ENCODE measurements around the gene TRAF7. TPM values are rescaled to one million over a fixed set of nuclear protein-coding genes. Genes with fewer than 3 reads are reported as not detected.

TRAF7 gene
- total RNA-seq, 2 experiments from 2014 or later, result 77.1 to 80.3 TPM

DNA sequence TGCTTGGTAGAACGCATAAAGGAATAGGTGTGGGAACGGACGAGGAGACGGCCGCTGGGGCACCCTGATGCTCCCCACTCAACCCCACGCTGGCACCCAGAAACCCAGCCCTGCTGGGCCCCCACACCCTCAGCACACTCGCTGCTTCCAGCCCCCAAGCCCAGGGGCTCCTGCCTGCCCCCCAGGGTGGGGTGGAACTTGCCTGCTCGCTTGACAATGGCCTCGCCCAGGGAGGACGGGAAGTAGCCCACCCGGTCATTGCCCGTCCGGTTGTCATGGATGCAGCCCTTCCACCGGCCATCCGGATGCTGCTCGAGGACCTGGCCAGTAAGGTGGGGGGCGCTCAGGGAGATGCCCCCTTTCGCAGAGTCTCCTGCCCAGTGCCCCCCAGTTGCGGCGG lies 30.9 kb downstream of the TRAF7 start:
- ChIA-PET CTCF (no interaction called here), POLR2A (no interaction called here)
- Mint-ChIP-seq H3K36me3 (no peaks in the 10 kb centered on the region), H3K4me1 (ENCODE audit: low read depth) (no peaks in the 10 kb centered on the region), H3K4me3 (no peak overlapping the region), H3K27me3 (no peaks in the 10 kb centered on the region), H3K27ac (no peak overlapping the region), H3K9me3 (no peaks in the 10 kb centered on the region)
- no peak for DNase-seq
- intact Hi-C loops (cut with micrococcal nuclease), result no loop called here

DNA sequence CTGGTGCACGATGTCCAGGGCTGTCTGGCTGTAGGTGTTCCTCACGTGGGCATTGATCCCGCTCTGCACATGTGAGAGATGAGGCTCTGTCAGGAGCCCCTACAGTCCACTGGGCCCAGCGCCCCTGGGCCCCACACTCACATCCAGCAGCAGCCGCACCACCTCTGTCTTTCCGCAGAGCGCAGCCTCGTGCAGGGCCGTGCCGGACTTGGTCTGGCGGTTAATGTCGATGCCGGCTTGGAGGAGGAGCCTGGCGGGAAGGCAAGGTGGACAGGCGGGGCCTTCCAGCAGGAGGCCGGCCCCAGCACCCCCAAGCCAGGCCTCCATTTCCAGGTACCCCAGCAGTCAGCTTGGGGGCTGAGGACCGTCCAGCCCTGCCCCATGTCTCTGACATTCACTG lies 31.6 kb downstream of the TRAF7 start:
- no peak overlapping the region for H3K27ac Mint-ChIP-seq
- ChIA-PET POLR2A (no interaction called here), CTCF (no interaction called here)
- H3K4me1 Mint-ChIP-seq (ENCODE audit: low read depth), result no peaks in the 10 kb centered on the region
- no peaks in the 10 kb centered on the region for H3K9me3 Mint-ChIP-seq
- DNase-seq, result no peak
- H3K27me3 Mint-ChIP-seq, result no peaks in the 10 kb centered on the region
- no peaks in the 10 kb centered on the region for H3K36me3 Mint-ChIP-seq
- intact Hi-C loops (cut with micrococcal nuclease), result no loop called here
- no peak overlapping the region for H3K4me3 Mint-ChIP-seq

DNA sequence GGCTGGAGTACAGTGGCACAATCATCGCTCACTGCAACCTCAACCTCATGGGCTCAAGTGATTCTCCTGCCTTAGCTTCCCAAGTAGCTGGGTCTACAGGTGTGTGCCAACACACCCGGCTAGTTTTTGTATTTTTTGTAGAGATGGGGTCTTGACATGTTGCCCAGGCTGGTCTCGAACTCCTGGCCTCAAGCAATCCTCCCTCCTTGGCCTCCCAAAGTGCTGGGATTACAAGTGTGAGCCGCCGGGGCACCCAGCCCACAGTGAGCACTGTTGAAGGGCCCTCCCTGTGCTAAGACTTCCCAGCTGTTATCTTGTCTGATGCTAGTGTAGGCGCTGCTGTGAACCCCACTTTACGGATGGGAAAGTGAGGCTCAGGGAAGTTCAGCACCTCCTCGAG lies 32.8 kb downstream of the TRAF7 start:
- Mint-ChIP-seq H3K4me3 (no peak overlapping the region), H3K27ac (no peak overlapping the region), H3K36me3 (no peaks in the 10 kb centered on the region), H3K4me1 (ENCODE audit: low read depth) (no peaks in the 10 kb centered on the region), H3K9me3 (no peaks in the 10 kb centered on the region), H3K27me3 (no peaks in the 10 kb centered on the region)
- intact Hi-C loops (cut with micrococcal nuclease), result no loop called here
- ChIA-PET POLR2A (interaction anchor here (0.6 kb wide), 1 partner anchor 116 kb away, joined by 5 read pairs; no protein-coding TSS in a partner anchor), CTCF (no interaction called here)
- no peak for DNase-seq

DNA sequence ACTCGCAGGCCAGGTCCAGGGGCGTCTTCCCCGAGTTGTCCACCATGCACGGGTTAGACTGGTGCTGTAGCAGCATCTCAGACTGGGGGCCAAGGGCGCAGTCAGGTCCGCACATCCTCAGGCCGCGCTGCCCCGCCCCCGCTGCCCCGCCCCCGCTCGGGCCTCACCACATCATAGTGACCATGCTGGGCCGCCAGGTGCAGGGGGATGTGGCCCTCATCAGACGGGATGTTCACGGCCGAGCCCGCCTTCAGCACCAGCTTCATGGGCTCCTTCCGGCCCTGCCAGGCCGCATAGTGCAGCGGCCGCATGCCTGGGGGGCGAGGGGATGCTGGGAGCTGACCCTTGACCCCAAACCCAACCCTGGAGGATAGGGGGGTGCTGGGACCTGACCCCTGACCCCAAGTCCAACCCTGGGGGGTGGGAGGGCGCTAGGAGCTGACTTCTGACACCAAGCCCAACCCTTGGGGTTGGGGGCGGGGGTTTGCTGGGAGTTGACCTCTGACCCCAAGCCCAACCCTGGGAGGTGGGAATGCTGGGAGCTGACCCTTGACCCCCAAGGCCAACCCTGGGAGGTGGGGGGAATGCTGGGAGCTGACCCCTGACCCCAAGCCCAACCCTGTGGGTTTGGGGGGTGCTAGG lies 33.8 kb downstream of the TRAF7 start:
- POLR2A ChIA-PET, result no interaction called here
- intact Hi-C loops (cut with micrococcal nuclease), result no loop called here
- CTCF ChIA-PET, result no interaction called here
- no peaks in the 10 kb centered on the region for H3K36me3 Mint-ChIP-seq
- no peaks in the 10 kb centered on the region for H3K4me1 Mint-ChIP-seq (ENCODE audit: low read depth)
- no peaks in the 10 kb centered on the region for H3K9me3 Mint-ChIP-seq
- no peaks in the 10 kb centered on the region for H3K27me3 Mint-ChIP-seq
- DNase-seq, result no peak
- no peak overlapping the region for H3K4me3 Mint-ChIP-seq
- no peak overlapping the region for H3K27ac Mint-ChIP-seq

DNA sequence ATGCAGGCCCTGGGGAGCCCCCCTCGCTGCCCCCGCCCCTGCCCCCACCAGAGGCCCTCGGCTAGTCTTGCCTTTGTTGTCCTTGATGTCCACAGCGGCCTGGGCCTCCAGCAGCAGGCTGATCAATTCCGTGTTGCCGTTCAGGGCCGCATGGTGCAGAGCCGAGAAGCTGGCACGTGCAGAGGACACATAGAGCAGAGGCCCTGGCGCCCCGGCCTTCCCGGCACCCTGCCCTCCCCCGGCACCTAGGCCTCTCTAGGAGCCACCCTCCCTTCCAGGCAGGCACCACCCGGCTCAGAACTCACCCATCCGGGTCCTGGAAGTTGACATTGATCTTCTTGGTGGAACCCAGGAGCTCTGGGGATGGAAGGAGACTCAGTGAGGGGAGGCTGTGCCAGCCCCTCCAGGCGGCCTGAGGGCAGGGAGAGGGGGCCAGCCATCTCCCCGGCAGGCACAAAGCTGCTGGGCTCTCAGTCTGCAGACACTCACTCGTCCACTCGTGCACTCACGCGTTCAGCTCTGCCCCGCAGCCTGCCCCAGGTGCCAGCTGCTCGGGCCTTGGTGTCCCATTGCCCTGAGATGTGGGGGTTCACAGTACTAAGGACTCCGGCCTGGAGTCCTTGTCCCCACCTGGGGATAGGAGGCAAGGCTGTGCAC lies 34.5 kb downstream of the TRAF7 start:
- Mint-ChIP-seq H3K27ac (no peak overlapping the region), H3K4me3 (no peak overlapping the region), H3K27me3 (peaks cover 5% of the 10 kb centered on the region), H3K36me3 (no peaks in the 10 kb centered on the region), H3K9me3 (no peaks in the 10 kb centered on the region), H3K4me1 (ENCODE audit: low read depth) (peaks cover 4% of the 10 kb centered on the region)
- ChIA-PET CTCF (no interaction called here), POLR2A (no interaction called here)
- intact Hi-C loops (cut with micrococcal nuclease), result loop anchor here (10.0 kb wide), 1 partner anchor 315 kb away; no protein-coding TSS in a partner anchor
- no peak for DNase-seq

DNA sequence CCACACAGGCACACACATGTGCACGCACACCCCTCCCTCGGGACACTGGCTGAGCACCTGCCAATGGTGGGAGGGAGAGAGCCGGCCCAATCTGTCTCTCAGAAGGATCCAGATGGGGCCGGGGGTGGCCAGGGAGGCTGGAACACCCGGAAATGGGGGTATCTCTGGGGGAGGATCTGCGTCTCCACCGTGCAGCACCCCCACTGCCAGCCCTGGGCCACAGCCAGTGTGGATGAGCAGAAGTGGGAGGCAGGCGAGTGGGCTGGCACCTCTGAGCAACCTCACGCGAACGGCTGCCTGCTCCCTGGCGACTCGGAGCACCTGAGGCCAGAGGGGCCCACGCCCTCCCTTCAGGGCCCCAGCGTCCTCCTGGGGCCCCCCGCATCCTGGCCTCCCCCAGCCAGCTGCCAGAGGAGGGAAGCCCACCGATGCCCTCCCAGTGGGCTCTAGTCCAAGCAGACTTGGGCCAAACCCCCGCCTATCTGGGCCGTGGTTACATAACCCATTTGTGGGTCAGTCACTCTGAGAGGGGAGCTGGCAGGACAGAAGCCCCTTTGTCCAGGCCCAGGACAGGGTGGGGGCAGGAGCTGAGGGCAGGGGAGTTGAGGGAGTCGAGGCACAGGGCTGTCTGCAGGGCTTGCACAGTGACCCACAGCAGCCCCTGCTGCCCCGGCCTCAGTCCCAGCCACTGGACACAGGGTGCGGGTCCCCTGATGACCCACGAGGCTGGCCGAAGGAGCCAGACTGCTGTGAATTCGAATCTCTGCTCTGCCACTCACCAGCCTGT lies 35.3 kb downstream of the TRAF7 start:
- H3K36me3 Mint-ChIP-seq, result no peaks in the 10 kb centered on the region
- DNase-seq, result no peak
- peaks cover 8% of the 10 kb centered on the region for H3K27me3 Mint-ChIP-seq
- H3K4me3 Mint-ChIP-seq, result no peak overlapping the region
- intact Hi-C loops (cut with micrococcal nuclease), result loop anchor here (10.0 kb wide), 1 partner anchor 314 kb away; no protein-coding TSS in a partner anchor
- POLR2A ChIA-PET, result no interaction called here
- no peaks in the 10 kb centered on the region for H3K9me3 Mint-ChIP-seq
- CTCF ChIA-PET, result no interaction called here
- peaks cover 4% of the 10 kb centered on the region for H3K4me1 Mint-ChIP-seq (ENCODE audit: low read depth)
- no peak overlapping the region for H3K27ac Mint-ChIP-seq

DNA sequence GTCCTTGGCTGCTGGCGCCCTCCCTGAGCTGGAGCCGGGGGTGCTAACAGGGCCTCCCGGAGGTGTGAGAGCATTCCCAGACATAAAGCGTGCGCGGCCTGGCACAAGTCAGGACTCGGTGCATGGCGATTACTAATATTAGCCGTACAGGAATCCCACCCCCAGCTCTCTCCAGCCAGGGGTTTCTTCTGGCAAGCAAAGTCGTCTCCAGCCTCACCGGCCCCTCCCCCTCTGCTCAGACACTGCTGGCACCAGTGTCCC lies 35.8 kb downstream of the TRAF7 start:
- H3K27me3 Mint-ChIP-seq, result peaks cover 8% of the 10 kb centered on the region
- POLR2A ChIA-PET, result no interaction called here

DNA sequence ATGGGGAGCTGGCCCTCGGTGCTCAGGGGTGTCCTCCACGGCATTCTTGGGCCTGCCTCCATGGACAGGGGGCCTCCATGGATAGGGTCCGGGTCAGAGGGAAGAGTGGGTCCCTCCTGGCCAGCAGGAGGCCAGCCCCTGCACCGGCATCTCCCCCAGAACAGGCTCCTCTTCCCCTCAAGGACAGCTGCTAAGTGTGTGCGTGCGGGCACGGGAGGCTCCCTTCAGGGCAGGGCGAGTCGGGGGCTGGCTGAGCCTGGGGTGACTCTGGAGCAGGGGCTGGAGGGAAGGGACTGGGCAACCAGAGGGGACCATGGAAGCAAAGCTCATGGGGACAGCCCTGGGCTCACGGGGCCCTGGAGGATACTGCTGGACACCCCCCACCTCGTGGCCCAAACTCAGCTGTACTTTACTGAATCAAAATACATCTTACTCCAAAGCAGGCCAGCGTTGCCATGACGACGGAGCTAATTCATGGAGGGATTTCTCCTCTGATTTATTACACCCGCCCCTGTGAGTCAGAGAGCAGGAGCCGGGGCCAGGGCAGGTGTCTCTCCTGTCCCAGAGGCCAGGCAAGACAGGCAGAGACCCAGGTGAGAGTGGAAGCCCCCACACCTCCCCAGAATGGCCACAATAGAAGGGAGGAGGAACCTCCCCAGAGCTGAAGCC lies 38.7 kb downstream of the TRAF7 start:
- Mint-ChIP-seq H3K27ac (no peak overlapping the region), H3K36me3 (no peaks in the 10 kb centered on the region), H3K9me3 (no peaks in the 10 kb centered on the region), H3K4me3 (no peak overlapping the region), H3K4me1 (ENCODE audit: low read depth) (peaks cover 4% of the 10 kb centered on the region), H3K27me3 (peaks cover 28% of the 10 kb centered on the region)
- ChIA-PET CTCF (interaction anchor here (0.6 to 3.9 kb wide), 16 partner anchors 9 to 319 kb away, joined by 3 to 31 read pairs (median 4); partner anchors contain the start of genes ABCA3, CCNF, E4F1 and ECI1), POLR2A (interaction anchor here (1.4 to 1.5 kb wide), 2 partner anchors 20 to 58 kb away, joined by 4 to 6 read pairs; partner anchors contain the start of genes ECI1 and PGP)
- no peak for DNase-seq
- intact Hi-C loops (cut with micrococcal nuclease), result loop anchor here (10.0 kb wide), 1 partner anchor 311 kb away; no protein-coding TSS in a partner anchor

More for the DNA sequence above, 35.8 kb downstream of the TRAF7 start:
- H3K27ac Mint-ChIP-seq, result no peak overlapping the region
- H3K4me1 Mint-ChIP-seq (ENCODE audit: low read depth), result peaks cover 4% of the 10 kb centered on the region
- DNase-seq, result no peak
- no peaks in the 10 kb centered on the region for H3K36me3 Mint-ChIP-seq
- no peak overlapping the region for H3K4me3 Mint-ChIP-seq
- intact Hi-C loops (cut with micrococcal nuclease), result loop anchor here (10.0 kb wide), 1 partner anchor 313 kb away; no protein-coding TSS in a partner anchor
- CTCF ChIA-PET, result no interaction called here
- no peaks in the 10 kb centered on the region for H3K9me3 Mint-ChIP-seq

DNA sequence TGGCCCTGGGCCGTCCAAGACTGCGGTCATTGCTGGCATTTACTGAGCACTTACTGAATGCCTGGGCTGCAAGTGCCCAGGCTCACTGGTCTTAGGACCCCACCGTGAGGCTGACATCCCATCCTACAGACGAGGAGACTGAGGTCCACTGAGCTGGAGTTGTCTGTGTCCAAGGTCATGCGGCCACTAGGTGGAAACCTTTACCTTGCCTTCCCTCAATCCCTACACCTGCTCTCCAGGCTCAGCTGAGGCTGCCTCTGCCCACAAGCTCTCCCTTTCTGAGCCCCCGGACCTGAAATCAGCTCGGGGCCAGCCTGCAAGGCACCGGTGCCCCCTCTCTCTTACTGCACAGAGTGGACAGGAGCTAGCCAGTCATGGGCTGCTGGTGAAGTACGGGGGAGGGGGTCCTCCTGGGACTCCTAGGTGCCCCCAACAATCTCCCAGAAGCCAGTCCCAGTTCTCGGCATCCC lies 39.3 kb downstream of the TRAF7 start:
- intact Hi-C loops (cut with micrococcal nuclease), result loop anchor here (10.0 kb wide), 1 partner anchor 310 kb away; no protein-coding TSS in a partner anchor
- no peak overlapping the region for H3K27ac Mint-ChIP-seq

DNA sequence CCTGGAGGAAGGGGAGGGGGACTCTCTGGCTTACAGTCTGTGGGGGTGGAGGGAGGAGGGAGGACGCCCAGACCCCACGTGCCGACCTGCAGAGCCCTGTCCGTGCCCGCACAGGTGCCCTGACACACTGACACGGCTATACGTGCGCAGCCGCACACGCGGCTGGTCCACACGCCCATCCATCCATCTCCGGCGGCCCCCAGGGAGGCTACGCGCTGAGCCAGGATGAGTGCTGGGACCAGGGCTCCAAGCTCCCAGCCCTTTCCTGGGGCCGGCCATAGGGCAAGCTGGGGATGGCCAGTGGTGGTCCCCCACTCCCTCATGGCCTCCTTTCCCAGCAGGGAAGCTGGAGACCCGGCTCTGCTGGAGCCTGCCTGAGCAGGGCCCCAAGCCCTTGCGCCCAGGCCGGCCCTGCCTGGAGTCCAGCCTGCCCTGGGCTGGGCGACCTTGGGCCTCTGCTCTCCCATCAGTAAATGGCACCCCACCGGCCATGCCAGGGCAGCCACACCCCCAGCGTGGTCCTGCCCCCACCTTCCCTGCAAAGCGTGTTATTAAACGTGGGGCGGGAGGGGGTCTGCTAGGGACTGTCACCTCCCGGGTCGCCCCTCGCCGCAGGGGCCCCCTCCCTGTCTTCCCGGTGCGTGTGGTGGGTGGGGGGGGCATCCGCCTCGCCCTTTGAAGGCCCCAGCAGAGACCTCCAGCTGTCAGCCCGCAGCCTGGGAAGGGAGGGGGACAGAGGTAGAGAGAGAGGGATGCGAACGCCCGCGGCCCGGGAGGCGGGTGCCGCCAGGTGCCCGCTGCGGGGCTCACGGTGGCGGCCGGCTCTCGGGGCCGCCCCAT lies 40.0 kb downstream of the TRAF7 start:
- POLR2A ChIA-PET, result interaction anchor here (1.4 to 1.5 kb wide), 2 partner anchors 19 to 56 kb away, joined by 4 to 6 read pairs; partner anchors contain the start of genes ECI1 and PGP
- Mint-ChIP-seq H3K27ac (no peak overlapping the region), H3K9me3 (no peaks in the 10 kb centered on the region), H3K27me3 (peaks cover 29% of the 10 kb centered on the region), H3K4me3 (no peak overlapping the region), H3K4me1 (ENCODE audit: low read depth) (peaks cover 4% of the 10 kb centered on the region), H3K36me3 (no peaks in the 10 kb centered on the region)
- CTCF ChIA-PET, result interaction anchor here (1.1 to 3.9 kb wide), 11 partner anchors 8 to 318 kb away, joined by 3 to 31 read pairs (median 7); partner anchors contain the start of genes ABCA3, CCNF, E4F1 and ECI1
- intact Hi-C loops (cut with micrococcal nuclease), result loop anchor here (10.0 kb wide), 1 partner anchor 309 kb away; no protein-coding TSS in a partner anchor
- DNase-seq, result no peak

More for the DNA sequence above, 39.3 kb downstream of the TRAF7 start:
- ChIA-PET CTCF (interaction anchor here (0.6 to 3.9 kb wide), 16 partner anchors 8 to 318 kb away, joined by 3 to 31 read pairs (median 4); partner anchors contain the start of genes ABCA3, CCNF, E4F1 and ECI1), POLR2A (interaction anchor here (1.4 to 1.5 kb wide), 2 partner anchors 20 to 57 kb away, joined by 4 to 6 read pairs; partner anchors contain the start of genes ECI1 and PGP)
- peaks cover 4% of the 10 kb centered on the region for H3K4me1 Mint-ChIP-seq (ENCODE audit: low read depth)
- H3K36me3 Mint-ChIP-seq, result no peaks in the 10 kb centered on the region
- DNase-seq, result peak; percentile 67
- H3K4me3 Mint-ChIP-seq, result no peak overlapping the region
- H3K27me3 Mint-ChIP-seq, result peaks cover 28% of the 10 kb centered on the region
- no peaks in the 10 kb centered on the region for H3K9me3 Mint-ChIP-seq

All from activated CD4-positive, alpha-beta memory T cell treated with anti-CD3 and anti-CD28 coated beads for 36 hours (primary cell).